ENCODE results near the gene ASRGL1.

DNA sequence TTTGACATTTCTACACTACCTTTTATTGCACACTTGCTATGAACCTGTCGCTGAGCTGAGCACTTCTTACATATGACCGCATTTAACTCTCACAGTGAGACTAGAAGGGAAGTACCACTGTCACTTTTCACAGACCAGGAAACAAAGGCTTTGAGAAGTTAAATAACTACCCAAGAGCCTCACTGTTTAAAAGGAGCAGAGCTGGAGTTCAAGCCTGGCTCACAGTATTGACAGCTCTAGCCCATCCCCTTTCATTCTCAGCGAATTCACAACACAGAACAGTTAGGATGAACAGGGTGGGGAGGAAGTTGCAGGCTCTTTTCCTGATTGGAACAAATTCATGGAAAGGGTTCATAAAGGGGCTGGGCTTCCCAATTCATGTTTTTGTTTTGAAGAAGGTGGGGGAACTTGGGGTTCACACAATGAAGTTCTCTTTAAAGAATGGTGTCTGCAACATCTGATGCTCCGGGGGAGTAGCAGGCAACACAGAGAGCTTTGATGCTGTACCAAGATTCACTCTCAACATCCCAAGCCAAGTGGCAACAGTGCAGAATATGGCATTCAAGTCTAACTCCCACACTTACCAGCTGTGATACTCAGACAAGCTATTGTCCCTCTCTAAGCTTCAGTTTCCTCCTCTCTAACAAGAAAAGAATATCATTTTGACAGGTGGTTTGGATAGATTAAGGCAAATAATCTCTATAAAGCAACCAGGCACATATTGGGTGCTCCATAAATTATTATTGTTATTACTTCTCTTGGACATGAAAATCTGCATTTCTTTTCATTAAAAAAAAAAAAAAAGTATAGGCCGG, 98.8 kb downstream of the ASRGL1 start:
- TF ChIP-seq, protein P1, sequence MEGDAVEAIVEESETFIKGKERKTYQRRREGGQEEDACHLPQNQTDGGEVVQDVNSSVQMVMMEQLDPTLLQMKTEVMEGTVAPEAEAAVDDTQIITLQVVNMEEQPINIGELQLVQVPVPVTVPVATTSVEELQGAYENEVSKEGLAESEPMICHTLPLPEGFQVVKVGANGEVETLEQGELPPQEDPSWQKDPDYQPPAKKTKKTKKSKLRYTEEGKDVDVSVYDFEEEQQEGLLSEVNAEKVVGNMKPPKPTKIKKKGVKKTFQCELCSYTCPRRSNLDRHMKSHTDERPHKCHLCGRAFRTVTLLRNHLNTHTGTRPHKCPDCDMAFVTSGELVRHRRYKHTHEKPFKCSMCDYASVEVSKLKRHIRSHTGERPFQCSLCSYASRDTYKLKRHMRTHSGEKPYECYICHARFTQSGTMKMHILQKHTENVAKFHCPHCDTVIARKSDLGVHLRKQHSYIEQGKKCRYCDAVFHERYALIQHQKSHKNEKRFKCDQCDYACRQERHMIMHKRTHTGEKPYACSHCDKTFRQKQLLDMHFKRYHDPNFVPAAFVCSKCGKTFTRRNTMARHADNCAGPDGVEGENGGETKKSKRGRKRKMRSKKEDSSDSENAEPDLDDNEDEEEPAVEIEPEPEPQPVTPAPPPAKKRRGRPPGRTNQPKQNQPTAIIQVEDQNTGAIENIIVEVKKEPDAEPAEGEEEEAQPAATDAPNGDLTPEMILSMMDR (IDR thresholded peaks at IDR 0.05) = no peak
- no peak for TF ChIP-seq POLR2A (IDR thresholded peaks at IDR 0.05)

Measured in tibial nerve (tissue), 3 donors.